Esophagus squamous epithelium (tissue), 5 donors: ENCODE data around the gene FAR1. TPM values are rescaled to one million over a fixed set of nuclear protein-coding genes. Genes with fewer than 3 reads are reported as not detected.
"Not testable (repeated sequence)": the region's sequence is repeated elsewhere in the genome, so short reads cannot be mapped to it uniquely, and the experiment has no call there.

Experiments
- DNase-seq: peaks from one replicate; lab custom pipeline; 2025; lab: John Stamatoyannopoulos, UW
- H3K27ac ChIP-seq, 4 donors: fragments of 200-600 bp; sonication (generic); one replicate each; pipeline ENCODE4 v1.5.1; 2016 to 2019; ENCODE audit warnings: mild to moderate bottlenecking in 1 of 4
- H3K27me3 ChIP-seq, 4 donors: fragments of 200-600 bp; sonication (generic); 1 replicate in 3 of 4; 2 replicates in 1 of 4; pipeline versions ENCODE4 v1.5.1 to v1.6.0; 2017 to 2021; ENCODE audit warnings: antibody characterized with exemption in 1 of 4
- H3K36me3 ChIP-seq, 3 donors: fragments of 200-600 bp; sonication (generic); one replicate each; pipeline ENCODE4 v1.5.1; 2016 to 2019
- H3K4me1 ChIP-seq, 3 donors: fragments of 200-600 bp; sonication (generic); one replicate each; pipeline ENCODE4 v1.5.1; 2017 to 2019
- H3K4me3 ChIP-seq, 4 donors: fragments of 200-600 bp; sonication (generic); 1 replicate in 3 of 4; 2 replicates in 1 of 4; pipeline ENCODE4 v1.5.1; 2016 to 2019; ENCODE audit warnings: mild to moderate bottlenecking in 2 of 4, moderate library complexity in 1 of 4
- H3K9me3 ChIP-seq, 3 donors: fragments of 200-600 bp; sonication (generic); one replicate each; pipeline ENCODE4 v1.5.1; 2016 to 2019
- POLR2A ChIP-seq, 4 donors: fragments of 450-650 bp; IDR thresholded peaks; one replicate each; pipeline ENCODE4 v1.6.1; 2017; ENCODE audit warnings: antibody characterized with exemption in 4 of 4, mild to moderate bottlenecking in 4 of 4, moderate library complexity in 3 of 4
- WGBS, 2 donors: methylation state at CpG; one replicate each; pipeline ENCODE4 v1.1.5; 2018; 5-methylcytosine and 5-hydroxymethylcytosine counted together
- intact Hi-C: fragments of 100-400 bp; cut with DNase I; formaldehyde crosslinking; loops from one replicate; pipeline ENCODE4 v1.15.0; 2022
- total RNA-seq, 4 donors: library from RNA; depleted of rRNA; stranded (reverse); fragments of >200 nt; gene quantifications; one replicate each; pipeline ENCODE4 v1.1.0, GENCODE V29; 2016
- TF ChIP-seq, protein P1 (sequence below), 6 experiments: fragments of 450-650 bp in 4 of 6; fragments of 200-600 bp in 2 of 6; sonication (generic) in 2 of 6; IDR thresholded peaks; one replicate each; pipeline ENCODE4 v1.5.1; 2016 to 2019; ENCODE audit warnings: antibody characterized with exemption in 6 of 6, mild to moderate bottlenecking in 4 of 6, moderate library complexity in 4 of 6
- donor health status: DM: yes; HTN: yes; CAD: no.

Gene FAR1
- total RNA-seq, 4 donors from 2014 or later, result 78.2 to 135 (median 98.6) TPM

GRCh38 chr11:13649619-13650018 is 18.8 kb upstream of the FAR1 start:
- 47 to 84% methylated on average over 4 of the region's 4 CpGs for WGBS, 2 donors
- Histone ChIP-seq H3K4me1 (peaks cover 0 to 15% (median 2%) of the 10 kb centered on the region in 3 donors), H3K27me3 (peaks cover 0 to 5% (median 0%) of the 10 kb centered on the region in 4 donors), H3K36me3 (no peaks in the 10 kb centered on the region), H3K4me3 (no peak overlapping the region), H3K9me3 (no peaks in the 10 kb centered on the region), H3K27ac (no peak overlapping the region)
- TF ChIP-seq, protein P1, sequence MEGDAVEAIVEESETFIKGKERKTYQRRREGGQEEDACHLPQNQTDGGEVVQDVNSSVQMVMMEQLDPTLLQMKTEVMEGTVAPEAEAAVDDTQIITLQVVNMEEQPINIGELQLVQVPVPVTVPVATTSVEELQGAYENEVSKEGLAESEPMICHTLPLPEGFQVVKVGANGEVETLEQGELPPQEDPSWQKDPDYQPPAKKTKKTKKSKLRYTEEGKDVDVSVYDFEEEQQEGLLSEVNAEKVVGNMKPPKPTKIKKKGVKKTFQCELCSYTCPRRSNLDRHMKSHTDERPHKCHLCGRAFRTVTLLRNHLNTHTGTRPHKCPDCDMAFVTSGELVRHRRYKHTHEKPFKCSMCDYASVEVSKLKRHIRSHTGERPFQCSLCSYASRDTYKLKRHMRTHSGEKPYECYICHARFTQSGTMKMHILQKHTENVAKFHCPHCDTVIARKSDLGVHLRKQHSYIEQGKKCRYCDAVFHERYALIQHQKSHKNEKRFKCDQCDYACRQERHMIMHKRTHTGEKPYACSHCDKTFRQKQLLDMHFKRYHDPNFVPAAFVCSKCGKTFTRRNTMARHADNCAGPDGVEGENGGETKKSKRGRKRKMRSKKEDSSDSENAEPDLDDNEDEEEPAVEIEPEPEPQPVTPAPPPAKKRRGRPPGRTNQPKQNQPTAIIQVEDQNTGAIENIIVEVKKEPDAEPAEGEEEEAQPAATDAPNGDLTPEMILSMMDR (IDR thresholded peaks at IDR 0.05), result no peak
- no peak for TF ChIP-seq POLR2A (IDR thresholded peaks at IDR 0.05)
- intact Hi-C loops, result no loop called here
- DNase-seq, result no peak

- H3K4me3 ChIP-seq, H3K9me3 ChIP-seq, intact Hi-C loops, H3K27ac ChIP-seq, H3K27me3 ChIP-seq, DNase-seq, H3K36me3 ChIP-seq, H3K4me1 ChIP-seq: not testable (repeated sequence)
- 72 to 87% methylated on average over 3 to 5 of the region's 6 CpGs for WGBS, 2 donors
Observed at GRCh38 chr11:13651515-13651914, 17.0 kb upstream of the FAR1 start.

DNA sequence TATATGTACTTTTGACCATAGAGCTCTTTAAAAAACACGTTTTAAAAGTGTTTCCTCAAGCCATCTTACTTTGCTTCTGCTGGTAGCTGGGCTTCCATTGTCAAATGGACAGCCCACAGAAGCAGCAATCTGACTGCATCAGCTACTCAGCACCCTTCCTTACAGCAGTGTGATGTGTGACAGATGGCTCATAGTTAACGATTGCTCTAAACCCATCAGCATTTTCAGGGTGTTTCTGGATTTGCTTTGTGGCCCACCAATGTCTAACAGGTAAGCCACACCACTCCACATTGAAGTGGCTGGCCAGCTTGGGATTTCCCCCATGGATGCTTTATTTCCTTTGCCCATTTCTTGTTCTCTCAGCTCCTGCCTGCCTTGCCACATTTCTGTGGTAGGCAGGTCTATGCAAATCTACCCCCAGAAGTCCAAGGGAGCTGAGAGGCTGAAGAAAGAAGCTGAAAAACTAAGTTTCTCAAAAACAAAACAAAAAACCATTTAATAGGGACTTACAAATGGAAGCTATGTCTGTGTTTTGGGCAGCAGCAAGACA is 7.3 kb upstream of the FAR1 start:
- Histone ChIP-seq H3K4me3 (no peak overlapping the region), H3K36me3 (no peaks in the 10 kb centered on the region), H3K9me3 (peaks cover 0 to 23% (median 15%) of the 10 kb centered on the region in 3 donors), H3K27ac (peak overlapping the region in 1 of 4 donors; percentile 5), H3K4me1 (peaks cover 0 to 38% (median 0%) of the 10 kb centered on the region in 3 donors), H3K27me3 (no peaks in the 10 kb centered on the region)
- WGBS, 2 donors, result 47 to 48% methylated on average over 2 of the region's 2 CpGs
- intact Hi-C loops, result no loop called here
- DNase-seq, result no peak
- TF ChIP-seq POLR2A (IDR thresholded peaks at IDR 0.05), result no peak
- TF ChIP-seq, protein P1 (IDR thresholded peaks at IDR 0.05), result no peak

GRCh38 chr11:13663631-13664071 is 4.8 kb upstream of the FAR1 start:
- no peak for DNase-seq
- H3K36me3 ChIP-seq, result no peaks in the 10 kb centered on the region
- no peaks in the 10 kb centered on the region for H3K27me3 ChIP-seq
- no peak overlapping the region for H3K4me3 ChIP-seq
- intact Hi-C loops, result no loop called here
- no peak for TF ChIP-seq POLR2A (IDR thresholded peaks at IDR 0.05)
- TF ChIP-seq, protein P1 (IDR thresholded peaks at IDR 0.05), result no peak
- H3K9me3 ChIP-seq, result peaks cover 0 to 18% (median 15%) of the 10 kb centered on the region in 3 donors
- peaks cover 0 to 55% (median 8%) of the 10 kb centered on the region in 3 donors for H3K4me1 ChIP-seq
- WGBS, 2 donors, result 39 to 45% methylated on average over 1 of the region's 1 CpG
- peak overlapping the region; percentile 71 to 87 (median 85) for H3K27ac ChIP-seq

GRCh38 chr11:13664351-13664750 is 4.1 kb upstream of the FAR1 start:
- DNase-seq, result no peak
- Histone ChIP-seq H3K4me3 (no peak overlapping the region), H3K4me1 (peaks cover 0 to 57% (median 8%) of the 10 kb centered on the region in 3 donors), H3K36me3 (no peaks in the 10 kb centered on the region), H3K27me3 (no peaks in the 10 kb centered on the region), H3K9me3 (peaks cover 0 to 11% (median 8%) of the 10 kb centered on the region in 3 donors), H3K27ac (peak overlapping the region; percentile 71 to 87 (median 85))
- intact Hi-C loops, result no loop called here
- TF ChIP-seq POLR2A (IDR thresholded peaks at IDR 0.05), result no peak
- TF ChIP-seq, protein P1 (IDR thresholded peaks at IDR 0.05), result no peak
- 33 to 43% methylated on average over 1 of the region's 1 CpG for WGBS, 2 donors
